Muscle layer of duodenum (tissue), 2 donors: ENCODE results near the gene RNASE7.

Experiments used
- H3K27ac ChIP-seq: one replicate; pipeline ENCODE4 v1.7.0; 2013; ENCODE audit warnings: mild to moderate bottlenecking, low read length
- H3K27me3 ChIP-seq: one replicate; pipeline ENCODE4 v1.7.0; 2013; ENCODE audit warnings: low read depth, mild to moderate bottlenecking, control low read depth, low read length
- H3K36me3 ChIP-seq, 2 donors: one replicate each; pipeline ENCODE4 v1.7.0; 2013; ENCODE audit warnings: low read length in 2 of 2, control low read depth in 1 of 2, mild to moderate bottlenecking in 1 of 2; ENCODE audit not compliant: insufficient read depth in 2 of 2, control insufficient read depth in 1 of 2
- H3K4me1 ChIP-seq, 2 donors: one replicate each; pipeline ENCODE4 v1.7.0; 2013; ENCODE audit warnings: low read length in 2 of 2, mild to moderate bottlenecking in 2 of 2, control low read depth in 1 of 2, moderate library complexity in 1 of 2; ENCODE audit not compliant: insufficient read depth in 2 of 2, control insufficient read depth in 1 of 2
- H3K4me3 ChIP-seq, 2 donors: one replicate each; pipeline ENCODE4 v1.7.0; 2013; ENCODE audit warnings: low read length in 2 of 2, low read depth in 1 of 2, mild to moderate bottlenecking in 1 of 2
- H3K9me3 ChIP-seq, 2 donors: one replicate each; pipeline ENCODE4 v1.7.0; 2013; ENCODE audit warnings: low read length in 2 of 2, control low read depth in 1 of 2, mild to moderate bottlenecking in 1 of 2; ENCODE audit not compliant: control insufficient read depth in 1 of 2
- donor health status: healthy.

The RNASE7 gene

DNA sequence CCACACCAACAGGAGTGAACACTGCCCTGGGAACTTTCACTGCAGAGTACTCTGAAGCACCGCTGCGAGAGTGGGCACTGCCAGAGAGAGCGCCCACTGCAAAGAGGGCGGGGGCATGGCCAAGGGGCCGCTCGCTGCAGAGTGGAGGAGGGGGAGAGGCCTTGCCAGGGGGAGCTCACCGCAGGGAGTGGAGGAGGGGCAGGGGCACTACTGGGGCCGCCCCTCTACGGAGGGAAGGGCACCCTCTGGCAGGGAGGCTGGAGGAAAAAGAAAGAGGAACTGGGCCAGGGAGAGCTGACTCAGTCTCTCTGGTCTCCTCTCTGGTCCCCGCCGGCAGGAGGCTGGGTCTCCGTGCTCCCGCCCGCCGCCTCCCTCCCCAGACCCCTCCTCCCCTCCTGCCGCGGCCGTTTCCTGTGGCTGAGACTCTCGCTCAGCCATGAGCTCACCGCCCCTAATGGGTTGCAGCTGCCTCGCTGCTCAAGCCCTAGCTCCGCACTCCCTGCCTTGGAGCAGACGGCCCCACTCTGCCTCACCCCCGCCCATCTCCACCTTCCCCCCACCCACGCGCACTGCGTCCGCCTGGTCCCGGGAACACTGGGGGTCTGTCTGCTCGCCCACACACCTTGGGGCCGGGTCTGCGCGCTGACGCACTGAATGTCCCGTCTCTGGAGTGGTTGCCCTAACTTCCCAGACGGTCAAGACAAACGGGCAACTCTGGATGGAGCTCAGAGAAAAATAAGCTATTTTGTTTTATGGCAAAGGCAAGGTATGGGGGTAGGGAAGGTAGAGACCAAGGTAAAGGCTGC, 29.3 kb downstream of the RNASE7 start:
- Histone ChIP-seq H3K36me3 (peaks cover 22 to 33% of the 10 kb centered on the region in 2 donors), H3K4me1 (peaks cover 0 to 32% of the 10 kb centered on the region in 2 donors), H3K9me3 (no peaks in the 10 kb centered on the region), H3K27me3 (no peaks in the 10 kb centered on the region), H3K4me3 (peak overlapping the region; percentile 88 to 93), H3K27ac (peak overlapping the region; percentile 78)

DNA sequence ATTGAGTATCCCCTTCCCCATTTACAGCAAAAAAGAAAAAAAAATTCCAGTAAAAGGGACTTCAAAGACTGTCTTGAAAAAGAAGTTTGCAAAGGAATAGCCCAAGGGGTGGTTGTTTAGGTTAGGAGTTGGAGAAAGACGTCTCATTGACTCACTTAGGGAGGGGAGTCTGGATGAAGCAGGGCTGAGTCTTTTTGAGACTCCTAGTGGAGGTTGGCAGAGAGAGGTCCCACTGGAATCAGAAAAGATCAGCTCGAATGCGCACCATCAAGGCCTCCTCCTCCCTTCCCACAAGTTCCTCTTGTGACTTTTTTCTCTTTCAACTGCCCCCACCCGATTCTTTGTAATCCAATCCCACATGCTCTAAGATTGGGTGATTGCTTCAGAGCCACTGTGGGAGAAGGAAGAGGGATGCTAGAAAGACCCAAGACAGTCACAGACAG, 29.9 kb downstream of the RNASE7 start:
- Histone ChIP-seq H3K36me3 (peaks cover 26 to 35% of the 10 kb centered on the region in 2 donors), H3K4me1 (peaks cover 0 to 32% of the 10 kb centered on the region in 2 donors), H3K4me3 (peak overlapping the region; percentile 88 to 93), H3K27ac (peak overlapping the region; percentile 78), H3K27me3 (no peaks in the 10 kb centered on the region), H3K9me3 (no peaks in the 10 kb centered on the region)

DNA sequence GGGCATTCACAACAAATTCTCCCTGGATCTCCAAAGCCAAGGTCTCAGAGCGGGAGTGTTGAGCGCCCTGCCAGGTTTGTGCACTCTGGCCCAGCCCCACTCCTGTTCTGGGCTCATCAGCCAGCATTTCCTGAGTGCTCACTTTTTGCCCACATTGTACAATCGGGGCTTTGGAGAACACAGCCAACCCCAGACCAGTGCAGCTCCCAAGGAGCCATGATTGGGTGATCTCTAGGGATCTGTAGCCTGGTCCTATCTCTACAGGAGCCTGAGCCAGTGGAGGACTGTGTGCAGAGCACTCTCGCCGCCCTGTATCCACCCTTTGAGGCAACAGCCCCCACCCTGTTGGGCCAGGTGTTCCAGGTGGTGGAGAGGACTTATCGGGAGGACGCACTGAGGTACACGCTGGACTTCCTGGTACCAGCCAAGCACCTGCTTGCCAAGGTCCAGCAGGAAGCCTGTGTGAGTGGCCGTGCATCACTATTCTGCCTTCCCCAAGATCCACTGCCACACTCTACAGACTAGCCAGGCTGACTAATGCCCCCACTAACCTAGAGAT, 30.7 kb downstream of the RNASE7 start:
- Histone ChIP-seq H3K4me3 (no peak overlapping the region), H3K36me3 (peaks cover 31 to 41% of the 10 kb centered on the region in 2 donors)

GRCh38 chr14:21073921-21074320, 31.8 kb downstream of the RNASE7 start:
- no peak overlapping the region for H3K27ac ChIP-seq
- H3K4me1 ChIP-seq = peaks cover 0 to 25% of the 10 kb centered on the region in 2 donors
- no peak overlapping the region for H3K4me3 ChIP-seq
- H3K36me3 ChIP-seq = peaks cover 41 to 52% of the 10 kb centered on the region in 2 donors
- no peaks in the 10 kb centered on the region for H3K9me3 ChIP-seq
- H3K27me3 ChIP-seq = no peaks in the 10 kb centered on the region

More for the DNA sequence above, 30.7 kb downstream of the RNASE7 start:
- H3K27me3 ChIP-seq = no peaks in the 10 kb centered on the region
- peaks cover 0 to 32% of the 10 kb centered on the region in 2 donors for H3K4me1 ChIP-seq
- no peaks in the 10 kb centered on the region for H3K9me3 ChIP-seq
- peak overlapping the region; percentile 78 for H3K27ac ChIP-seq

DNA sequence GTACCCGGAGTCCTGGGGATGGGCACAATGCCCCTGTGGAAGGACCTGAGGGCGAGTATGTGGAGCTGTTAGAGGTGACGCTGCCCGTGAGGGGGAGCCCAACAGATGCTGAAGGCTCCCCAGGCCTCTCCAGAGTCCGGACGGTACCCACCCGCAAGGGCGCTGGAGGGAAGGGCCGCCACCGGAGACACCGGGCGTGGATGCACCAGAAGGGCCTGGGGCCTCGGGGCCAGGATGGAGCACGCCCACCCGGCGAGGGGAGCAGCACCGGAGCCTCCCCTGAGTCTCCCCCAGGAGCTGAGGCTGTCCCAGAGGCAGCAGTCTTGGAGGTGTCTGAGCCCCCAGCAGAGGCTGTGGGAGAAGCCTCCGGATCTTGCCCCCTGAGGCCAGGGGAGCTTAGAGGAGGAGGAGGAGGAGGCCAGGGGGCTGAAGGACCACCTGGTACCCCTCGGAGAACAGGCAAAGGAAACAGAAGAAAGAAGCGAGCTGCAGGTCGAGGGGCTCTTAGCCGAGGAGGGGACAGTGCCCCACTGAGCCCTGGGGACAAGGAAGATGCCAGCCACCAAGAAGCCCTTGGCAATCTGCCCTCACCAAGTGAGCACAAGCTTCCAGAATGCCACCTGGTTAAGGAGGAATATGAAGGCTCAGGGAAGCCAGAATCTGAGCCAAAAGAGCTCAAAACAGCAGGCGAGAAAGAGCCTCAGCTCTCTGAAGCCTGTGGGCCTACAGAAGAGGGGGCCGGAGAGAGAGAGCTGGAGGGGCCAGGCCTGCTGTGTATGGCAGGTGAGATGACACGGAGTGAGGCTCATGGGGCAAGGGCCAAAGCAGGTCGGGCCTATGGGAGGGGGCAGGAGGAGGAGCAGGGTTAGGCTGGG, 32.5 kb downstream of the RNASE7 start:
- no peak overlapping the region for H3K27ac ChIP-seq
- H3K27me3 ChIP-seq = no peaks in the 10 kb centered on the region
- peaks cover 48 to 58% of the 10 kb centered on the region in 2 donors for H3K36me3 ChIP-seq
- peaks cover 0 to 18% of the 10 kb centered on the region in 2 donors for H3K4me1 ChIP-seq
- no peak overlapping the region for H3K4me3 ChIP-seq
- H3K9me3 ChIP-seq = no peaks in the 10 kb centered on the region

- H3K4me1 ChIP-seq = peaks cover 0 to 10% of the 10 kb centered on the region in 2 donors
- no peaks in the 10 kb centered on the region for H3K27me3 ChIP-seq
- no peak overlapping the region for H3K4me3 ChIP-seq
- peaks cover 56 to 68% of the 10 kb centered on the region in 2 donors for H3K36me3 ChIP-seq
- H3K27ac ChIP-seq = no peak overlapping the region
- no peaks in the 10 kb centered on the region for H3K9me3 ChIP-seq
Observed at GRCh38 chr14:21075719-21076437, 33.7 kb downstream of the RNASE7 start.

DNA sequence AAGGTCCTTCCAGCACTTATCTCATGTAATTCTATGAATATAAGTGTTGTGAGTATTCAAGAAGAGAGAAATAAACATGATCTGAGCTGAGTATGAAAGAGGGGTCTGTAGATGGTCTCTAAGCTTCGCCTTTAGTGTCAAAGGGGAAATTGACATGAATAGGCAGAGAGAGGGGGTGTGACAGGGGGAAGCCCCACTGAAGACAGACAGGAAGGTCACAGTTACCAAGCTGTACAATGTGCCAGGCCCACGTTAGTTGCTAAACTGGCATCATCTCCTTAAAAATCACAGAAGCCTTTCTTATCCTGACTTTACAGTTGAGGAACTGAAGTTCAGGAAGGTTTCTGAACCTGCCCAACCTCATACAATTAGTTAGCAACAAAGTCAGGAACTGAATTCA, 35.5 kb downstream of the RNASE7 start:
- H3K4me1 ChIP-seq = peaks cover 0 to 5% of the 10 kb centered on the region in 2 donors
- H3K27ac ChIP-seq = no peak overlapping the region
- no peaks in the 10 kb centered on the region for H3K27me3 ChIP-seq
- H3K4me3 ChIP-seq = no peak overlapping the region
- peaks cover 65 to 81% of the 10 kb centered on the region in 2 donors for H3K36me3 ChIP-seq
- H3K9me3 ChIP-seq = no peaks in the 10 kb centered on the region

DNA sequence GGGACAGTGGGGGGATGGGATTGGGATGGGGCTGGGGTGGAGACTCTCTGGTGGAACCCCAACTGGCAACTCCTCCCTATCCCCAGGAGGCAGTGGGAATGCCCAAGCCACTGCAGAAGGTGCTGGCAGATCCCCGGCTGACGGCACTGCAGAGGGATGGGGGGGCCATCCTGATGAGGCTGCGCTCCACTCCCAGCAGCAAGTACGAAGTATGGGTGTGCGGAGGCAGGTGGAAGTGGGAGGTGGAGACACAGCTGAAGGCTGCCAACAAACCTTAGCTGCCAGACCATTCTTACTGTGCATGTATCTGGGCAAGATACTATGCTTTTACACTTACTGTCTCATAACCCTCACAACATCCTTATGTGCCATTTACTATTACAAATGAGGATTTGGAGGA, 36.1 kb downstream of the RNASE7 start:
- Histone ChIP-seq H3K36me3 (peaks cover 65 to 82% of the 10 kb centered on the region in 2 donors), H3K4me1 (no peaks in the 10 kb centered on the region), H3K27ac (no peak overlapping the region), H3K4me3 (no peak overlapping the region), H3K9me3 (no peaks in the 10 kb centered on the region), H3K27me3 (no peaks in the 10 kb centered on the region)

DNA sequence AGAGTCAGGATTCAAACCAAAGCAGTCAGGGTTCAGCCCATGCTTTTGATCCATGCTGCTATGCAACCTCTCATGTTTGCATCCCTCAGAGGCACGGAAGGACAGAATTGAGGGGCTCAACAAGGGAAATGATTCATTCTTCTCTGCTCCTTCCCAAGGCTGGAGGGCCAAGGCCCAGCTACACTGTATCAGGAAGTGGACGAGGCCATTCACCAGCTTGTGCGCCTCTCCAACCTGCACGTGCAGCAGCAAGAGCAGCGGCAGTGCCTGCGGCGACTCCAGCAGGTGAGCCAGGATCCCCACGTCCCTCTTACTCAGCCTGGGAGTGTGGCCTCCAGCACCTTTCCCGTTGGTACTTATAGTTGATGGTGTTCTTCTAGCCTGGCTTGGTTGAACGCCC, 36.6 kb downstream of the RNASE7 start:
- Histone ChIP-seq H3K9me3 (no peaks in the 10 kb centered on the region), H3K27ac (no peak overlapping the region), H3K4me3 (no peak overlapping the region), H3K36me3 (peaks cover 61 to 86% of the 10 kb centered on the region in 2 donors), H3K27me3 (no peaks in the 10 kb centered on the region), H3K4me1 (no peaks in the 10 kb centered on the region)

GRCh38 chr14:21081521-21082142, 39.5 kb downstream of the RNASE7 start:
- no peak overlapping the region for H3K4me3 ChIP-seq
- H3K36me3 ChIP-seq = peaks cover 65 to 87% of the 10 kb centered on the region in 2 donors

More at GRCh38 chr14:21081521-21082142, 39.5 kb downstream of the RNASE7 start:
- H3K4me1 ChIP-seq = peaks cover 0 to 6% of the 10 kb centered on the region in 2 donors
- no peak overlapping the region for H3K27ac ChIP-seq
- H3K9me3 ChIP-seq = no peaks in the 10 kb centered on the region
- no peaks in the 10 kb centered on the region for H3K27me3 ChIP-seq
